Suppressor macrophage treated with lipopolysaccharide for 1 hour (primary cell): ENCODE results near the gene CD300C.
"Not testable (repeated sequence)": the region's sequence is repeated elsewhere in the genome, so short reads cannot be mapped to it uniquely, and the experiment has no call there.

ENCODE experiments used
- DNase-seq, 3 donors: peaks; one replicate each; pipeline ENCODE4 v3.0.0-alpha.2; 2020 to 2022

Gene CD300C

GRCh38 chr17:74512036-74512435 is 33.9 kb downstream of the CD300C start:
- peak; percentile 54 to 66 (median 64) for DNase-seq

- peak in 2 of 3 donors; percentile 53 to 66 for DNase-seq
These were observed 37.8 kb downstream of the CD300C start for GRCh38 chr17:74508156-74508555.

- DNase-seq, result not testable (repeated sequence)
These were observed 42.0 kb downstream of the CD300C start for GRCh38 chr17:74503949-74504348.

- peak; percentile 62 to 75 (median 62) for DNase-seq
These were observed 43.1 kb downstream of the CD300C start for GRCh38 chr17:74502861-74503260.

- DNase-seq, result no peak
These were observed 45.9 kb downstream of the CD300C start for GRCh38 chr17:74499992-74500391.

- peak; percentile 52 to 57 (median 54) for DNase-seq
These were observed 48.4 kb downstream of the CD300C start for GRCh38 chr17:74497471-74497870.

- DNase-seq, result peak; percentile 84 to 87 (median 86)
These were observed 52.5 kb downstream of the CD300C start for GRCh38 chr17:74493331-74493833.

GRCh38 chr17:74491626-74492025 is 54.3 kb downstream of the CD300C start:
- peak; percentile 80 to 94 (median 92) for DNase-seq
